ENCODE measurements around the gene SERPINB3. TPM values are rescaled to one million over a fixed set of nuclear protein-coding genes. Genes with fewer than 3 reads are reported as not detected.
"Not testable (repeated sequence)": the region's sequence is repeated elsewhere in the genome, so short reads cannot be mapped to it uniquely, and the experiment has no call there.

The SERPINB3 gene
- total and polyA plus RNA-seq, 12 donors, result 0.14 TPM; not detected in 11

DNA sequence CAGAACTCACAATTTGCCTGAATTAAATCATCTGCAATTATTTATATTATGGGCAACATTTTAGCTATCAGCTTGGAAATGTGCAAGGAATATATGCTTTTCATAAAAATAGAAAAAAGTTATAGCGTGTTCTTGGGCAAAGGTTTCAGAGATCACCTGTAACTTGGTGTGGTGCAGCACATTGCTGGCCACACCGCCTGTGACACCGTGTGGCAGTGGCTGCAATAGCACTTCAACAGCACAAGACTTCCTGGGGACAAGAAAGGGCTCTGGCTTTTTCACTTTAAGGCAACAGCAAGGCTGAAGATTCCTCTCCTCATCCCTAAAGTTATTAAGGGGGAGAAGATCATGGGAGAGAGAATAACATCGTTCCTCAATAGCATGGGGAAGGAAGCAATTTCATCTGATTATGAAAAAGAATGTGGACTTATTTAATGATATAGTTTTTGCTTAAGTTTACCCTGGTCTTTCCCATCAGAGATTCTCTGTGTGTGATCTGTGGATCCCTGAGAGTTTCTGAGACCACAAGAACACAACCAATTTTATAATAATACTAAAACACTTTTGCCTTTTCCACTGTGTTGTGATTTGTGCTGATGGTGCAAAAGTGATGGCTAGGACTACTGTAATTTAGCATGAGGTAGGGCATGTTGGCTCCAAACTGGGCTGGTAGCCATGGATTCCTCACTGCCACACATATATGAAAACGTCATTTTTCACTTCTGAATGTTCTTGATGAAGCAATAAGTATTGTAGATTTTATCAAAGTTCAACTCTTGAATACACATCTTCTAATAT lies 15.0 kb upstream of the SERPINB3 start:
- intact Hi-C loops (cut with DNase I), result no loop called here
- TF ChIP-seq, protein P1, sequence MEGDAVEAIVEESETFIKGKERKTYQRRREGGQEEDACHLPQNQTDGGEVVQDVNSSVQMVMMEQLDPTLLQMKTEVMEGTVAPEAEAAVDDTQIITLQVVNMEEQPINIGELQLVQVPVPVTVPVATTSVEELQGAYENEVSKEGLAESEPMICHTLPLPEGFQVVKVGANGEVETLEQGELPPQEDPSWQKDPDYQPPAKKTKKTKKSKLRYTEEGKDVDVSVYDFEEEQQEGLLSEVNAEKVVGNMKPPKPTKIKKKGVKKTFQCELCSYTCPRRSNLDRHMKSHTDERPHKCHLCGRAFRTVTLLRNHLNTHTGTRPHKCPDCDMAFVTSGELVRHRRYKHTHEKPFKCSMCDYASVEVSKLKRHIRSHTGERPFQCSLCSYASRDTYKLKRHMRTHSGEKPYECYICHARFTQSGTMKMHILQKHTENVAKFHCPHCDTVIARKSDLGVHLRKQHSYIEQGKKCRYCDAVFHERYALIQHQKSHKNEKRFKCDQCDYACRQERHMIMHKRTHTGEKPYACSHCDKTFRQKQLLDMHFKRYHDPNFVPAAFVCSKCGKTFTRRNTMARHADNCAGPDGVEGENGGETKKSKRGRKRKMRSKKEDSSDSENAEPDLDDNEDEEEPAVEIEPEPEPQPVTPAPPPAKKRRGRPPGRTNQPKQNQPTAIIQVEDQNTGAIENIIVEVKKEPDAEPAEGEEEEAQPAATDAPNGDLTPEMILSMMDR (IDR thresholded peaks at IDR 0.05), result peak in 2 of 9 donors; percentile 10 to 19
- H3K4me1 ChIP-seq, result peaks cover 0 to 5% (median 0%) of the 10 kb centered on the region in 9 donors
- no peak overlapping the region for H3K4me3 ChIP-seq
- DNase-seq (no peak), ATAC-seq (no peak)
- no peaks in the 10 kb centered on the region for H3K27me3 ChIP-seq
- H3K27ac ChIP-seq, result no peak overlapping the region
- WGBS, 2 donors, result 28 to 29% methylated on average over 5 of the region's 5 CpGs
- peaks cover 0 to 3% (median 0%) of the 10 kb centered on the region in 11 donors for H3K9me3 ChIP-seq
- no peaks in the 10 kb centered on the region for H3K36me3 ChIP-seq

DNA sequence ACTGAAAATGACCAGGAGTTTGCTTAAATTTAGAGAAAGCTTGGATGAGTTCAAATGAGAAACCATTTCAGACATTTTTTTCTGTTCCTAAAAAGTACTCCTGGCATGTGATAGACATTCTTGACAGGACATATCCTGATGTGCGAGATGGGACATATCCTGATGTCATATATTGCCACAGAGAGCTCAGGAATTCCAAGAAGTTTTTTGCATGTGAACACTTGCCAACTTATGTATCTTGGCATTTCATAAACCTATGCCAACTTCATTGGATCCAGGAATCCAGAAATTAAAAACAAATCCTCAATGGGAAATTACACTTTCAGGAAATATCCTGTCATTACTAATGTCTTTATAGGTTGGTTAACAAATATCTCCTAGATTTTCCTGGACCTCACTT lies 2.9 kb upstream of the SERPINB3 start:
- 77 to 89% methylated on average over 1 of the region's 1 CpG for WGBS, 2 donors
- Histone ChIP-seq H3K9me3 (peaks cover 0 to 3% (median 0%) of the 10 kb centered on the region in 11 donors), H3K36me3 (no peaks in the 10 kb centered on the region), H3K4me1 (no peaks in the 10 kb centered on the region), H3K27me3 (no peaks in the 10 kb centered on the region), H3K27ac (no peak overlapping the region), H3K4me3 (no peak overlapping the region)
- TF ChIP-seq, protein P1 (IDR thresholded peaks at IDR 0.05), result no peak
- ATAC-seq (no peak), DNase-seq (no peak)
- intact Hi-C loops (cut with DNase I), result no loop called here

DNA sequence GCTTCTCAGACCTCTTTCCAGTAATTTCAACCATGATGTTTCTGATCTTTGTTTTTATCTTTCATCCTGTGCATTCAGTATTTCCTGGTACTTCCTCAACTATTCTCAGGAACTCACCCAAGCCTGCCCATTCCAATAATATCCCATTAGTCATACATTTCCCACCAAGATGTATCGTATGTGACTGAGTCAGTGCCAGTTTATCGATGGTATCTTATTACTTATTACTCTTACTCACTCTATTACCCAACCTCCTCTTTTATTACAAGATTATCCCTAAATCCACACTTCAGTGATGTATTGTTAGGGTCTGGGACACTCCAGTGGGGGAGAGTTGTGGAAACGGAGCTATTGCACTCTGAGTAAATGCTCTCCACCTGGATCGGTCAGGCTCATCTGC lies 2.8 kb downstream of the SERPINB3 start:
- 86 to 88% methylated on average over 4 of the region's 4 CpGs for WGBS, 2 donors
- DNase-seq; H3K27me3 ChIP-seq; H3K4me1 ChIP-seq; H3K27ac ChIP-seq; intact Hi-C loops (cut with DNase I); ATAC-seq; H3K9me3 ChIP-seq; H3K36me3 ChIP-seq; H3K4me3 ChIP-seq: not testable (repeated sequence)

DNA sequence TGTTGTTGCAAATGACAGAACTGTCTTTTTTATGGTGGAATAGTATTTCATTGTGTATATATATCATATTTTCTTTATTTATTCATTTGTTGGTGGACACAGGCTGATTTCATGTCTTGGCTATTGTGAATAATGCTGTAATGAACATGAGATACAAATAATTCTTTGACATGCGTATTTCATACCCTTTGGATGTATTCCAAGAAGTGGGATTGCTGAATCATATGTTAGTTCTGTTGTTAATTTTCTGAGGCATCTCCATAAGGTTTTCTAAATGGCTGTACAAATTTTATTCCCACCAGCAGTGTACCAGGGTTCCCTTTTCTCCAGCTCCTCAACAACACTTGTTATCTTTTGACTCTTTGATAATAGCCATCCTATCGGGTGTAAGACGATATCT lies 11.4 kb downstream of the SERPINB3 start:
- H3K9me3 ChIP-seq; DNase-seq; H3K36me3 ChIP-seq; H3K27ac ChIP-seq; ATAC-seq; H3K27me3 ChIP-seq; intact Hi-C loops (cut with DNase I); H3K4me1 ChIP-seq; H3K4me3 ChIP-seq: not testable (repeated sequence)
- 25 to 39% methylated on average over 3 of the region's 3 CpGs for WGBS, 2 donors

DNA sequence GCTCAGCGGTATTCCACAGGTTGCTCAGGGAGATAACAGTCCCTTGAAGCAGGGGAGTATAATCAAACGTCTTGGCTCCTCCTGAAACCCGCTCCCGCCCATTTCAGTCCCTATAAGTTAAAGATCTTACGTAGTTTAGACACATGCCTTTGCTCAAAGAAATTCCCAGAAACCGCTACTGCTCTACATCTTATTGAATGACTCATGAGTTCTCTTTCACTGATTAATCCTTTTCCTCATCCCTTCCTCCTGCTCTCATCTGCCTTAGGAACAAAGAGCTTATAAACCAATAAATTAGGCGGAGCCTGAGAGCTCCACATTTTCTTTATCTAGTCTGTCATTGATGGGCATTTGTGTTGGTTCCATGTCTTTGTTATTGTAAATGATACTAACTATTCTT lies 13.5 kb downstream of the SERPINB3 start:
- intact Hi-C loops (cut with DNase I), result no loop called here
- no peaks in the 10 kb centered on the region for H3K4me1 ChIP-seq
- H3K27ac ChIP-seq, result no peak overlapping the region
- no peaks in the 10 kb centered on the region for H3K27me3 ChIP-seq
- no peaks in the 10 kb centered on the region for H3K36me3 ChIP-seq
- 62 to 64% methylated on average over 7 of the region's 7 CpGs for WGBS, 2 donors
- no peak overlapping the region for H3K4me3 ChIP-seq
- TF ChIP-seq, protein P1 (IDR thresholded peaks at IDR 0.05), result no peak
- no peak for DNase-seq
- ATAC-seq, result no peak
- no peaks in the 10 kb centered on the region for H3K9me3 ChIP-seq
